ENCODE results near the gene STX10. TPM values are rescaled to one million over a fixed set of nuclear protein-coding genes. Genes with fewer than 3 reads are reported as not detected.
A peak's percentile ranks its signal among the peaks of the same experiment; 100 is the strongest.

The STX10 gene
- total RNA-seq, 1 donor from 2014 or later, result 84.6 TPM

DNA sequence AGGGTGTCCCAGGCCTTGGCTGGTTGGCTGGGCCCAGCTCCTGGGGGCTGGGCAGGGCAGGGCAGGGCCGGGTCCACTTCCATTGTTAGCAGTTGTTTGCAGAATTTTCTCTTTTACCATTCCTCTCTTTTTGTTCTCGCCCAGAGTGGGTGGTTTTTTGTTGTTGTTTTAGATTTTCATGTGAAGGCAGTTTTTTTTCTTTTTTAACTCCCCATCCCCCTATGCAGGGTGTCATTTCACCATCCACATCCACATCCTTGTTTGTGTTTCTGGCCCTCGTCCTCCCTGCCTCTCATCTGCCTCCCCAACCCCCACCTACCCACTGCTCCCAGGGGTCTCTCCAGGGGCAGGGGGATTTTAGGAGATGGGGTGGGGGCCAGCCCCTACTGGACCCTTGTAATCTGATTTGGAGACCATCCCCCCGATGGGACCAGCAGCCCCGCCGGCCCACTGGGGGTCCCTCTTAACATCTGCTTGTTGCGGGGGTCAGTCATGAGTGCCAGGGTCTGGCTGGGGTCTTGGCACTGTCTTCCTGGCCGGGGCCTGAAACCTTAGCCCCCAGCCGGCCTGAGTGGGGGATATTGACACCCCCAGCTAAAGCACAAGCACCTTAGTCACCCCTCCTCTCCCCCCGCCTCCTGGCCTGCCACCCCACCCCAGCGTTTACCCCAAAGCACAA lies 10.4 kb downstream of the STX10 start:
- no peak for DNase-seq

DNA sequence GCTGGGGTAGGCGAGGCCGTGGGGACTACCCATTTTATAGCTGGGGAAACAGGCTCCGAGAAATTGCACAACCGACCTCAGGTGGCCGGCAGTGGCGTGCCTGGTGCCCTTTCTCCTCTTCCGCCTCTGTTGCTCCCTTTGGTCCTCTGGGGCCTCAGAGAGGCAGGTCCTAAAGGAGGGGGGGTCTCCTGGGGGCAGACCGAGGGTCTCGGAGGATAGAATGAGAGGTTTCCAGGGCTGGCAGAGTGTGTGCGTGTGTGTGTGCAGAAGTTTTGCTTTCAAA lies 11.3 kb downstream of the STX10 start:
- DNase-seq, result no peak

DNA sequence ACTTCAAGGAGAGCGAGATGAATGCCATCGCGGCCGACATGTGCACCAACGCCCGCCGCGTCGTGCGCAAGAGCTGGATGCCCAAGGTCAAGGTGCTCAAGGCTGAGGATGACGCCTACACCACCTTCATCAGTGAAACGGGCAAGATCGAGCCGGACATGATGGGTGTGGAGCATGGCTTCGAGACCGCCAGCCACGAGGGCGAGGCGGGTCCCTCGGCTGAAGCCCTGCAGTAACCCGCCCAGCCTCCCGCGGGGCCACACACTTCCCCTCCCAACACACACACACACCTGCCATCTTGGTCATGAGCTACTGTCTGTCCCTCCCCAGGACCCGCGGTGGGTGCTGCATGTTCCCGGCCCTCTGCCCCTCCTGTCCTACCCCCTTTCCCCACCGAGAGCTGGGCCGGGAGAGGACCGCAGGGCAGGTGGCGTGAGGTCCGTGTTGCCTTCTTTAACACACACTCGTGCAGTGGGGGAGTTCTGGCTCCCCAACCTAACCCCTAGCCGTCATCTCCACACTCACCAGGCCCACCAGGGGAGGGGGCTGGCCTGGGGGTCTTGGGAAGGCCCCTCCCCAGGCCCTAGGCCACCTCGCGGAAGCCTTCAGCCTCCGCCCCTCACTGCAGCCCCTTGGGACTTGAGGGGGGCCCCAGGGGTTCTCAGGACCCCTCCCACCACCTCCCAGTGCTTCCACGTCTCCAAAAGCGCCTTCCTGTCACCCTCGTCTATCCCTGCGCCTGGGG lies 11.8 kb downstream of the STX10 start:
- no peak for DNase-seq

DNA sequence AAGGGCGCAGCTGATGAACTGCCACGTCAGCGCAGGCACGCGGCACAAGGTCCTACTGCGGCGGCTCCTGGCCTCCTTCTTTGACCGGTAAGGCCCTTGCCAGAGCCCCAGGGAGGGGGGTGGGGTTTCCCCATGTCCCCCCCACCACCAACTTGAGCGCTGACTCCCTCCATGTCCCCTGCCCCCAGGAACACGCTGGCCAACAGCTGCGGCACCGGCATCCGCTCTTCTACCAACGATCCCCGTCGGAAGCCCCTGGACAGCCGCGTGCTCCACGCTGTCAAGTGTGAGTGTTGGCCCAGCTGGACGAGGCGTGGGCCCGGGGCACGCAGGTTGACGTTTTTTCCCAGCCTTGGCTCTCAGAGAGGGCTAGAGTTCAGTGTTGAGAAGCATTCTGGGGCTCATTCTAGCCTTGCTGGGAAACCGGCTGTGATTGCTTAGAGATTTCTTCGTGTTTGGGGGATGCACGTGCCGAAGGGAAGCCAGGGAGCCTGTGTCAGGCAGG lies 12.8 kb downstream of the STX10 start:
- no peak for DNase-seq

DNA sequence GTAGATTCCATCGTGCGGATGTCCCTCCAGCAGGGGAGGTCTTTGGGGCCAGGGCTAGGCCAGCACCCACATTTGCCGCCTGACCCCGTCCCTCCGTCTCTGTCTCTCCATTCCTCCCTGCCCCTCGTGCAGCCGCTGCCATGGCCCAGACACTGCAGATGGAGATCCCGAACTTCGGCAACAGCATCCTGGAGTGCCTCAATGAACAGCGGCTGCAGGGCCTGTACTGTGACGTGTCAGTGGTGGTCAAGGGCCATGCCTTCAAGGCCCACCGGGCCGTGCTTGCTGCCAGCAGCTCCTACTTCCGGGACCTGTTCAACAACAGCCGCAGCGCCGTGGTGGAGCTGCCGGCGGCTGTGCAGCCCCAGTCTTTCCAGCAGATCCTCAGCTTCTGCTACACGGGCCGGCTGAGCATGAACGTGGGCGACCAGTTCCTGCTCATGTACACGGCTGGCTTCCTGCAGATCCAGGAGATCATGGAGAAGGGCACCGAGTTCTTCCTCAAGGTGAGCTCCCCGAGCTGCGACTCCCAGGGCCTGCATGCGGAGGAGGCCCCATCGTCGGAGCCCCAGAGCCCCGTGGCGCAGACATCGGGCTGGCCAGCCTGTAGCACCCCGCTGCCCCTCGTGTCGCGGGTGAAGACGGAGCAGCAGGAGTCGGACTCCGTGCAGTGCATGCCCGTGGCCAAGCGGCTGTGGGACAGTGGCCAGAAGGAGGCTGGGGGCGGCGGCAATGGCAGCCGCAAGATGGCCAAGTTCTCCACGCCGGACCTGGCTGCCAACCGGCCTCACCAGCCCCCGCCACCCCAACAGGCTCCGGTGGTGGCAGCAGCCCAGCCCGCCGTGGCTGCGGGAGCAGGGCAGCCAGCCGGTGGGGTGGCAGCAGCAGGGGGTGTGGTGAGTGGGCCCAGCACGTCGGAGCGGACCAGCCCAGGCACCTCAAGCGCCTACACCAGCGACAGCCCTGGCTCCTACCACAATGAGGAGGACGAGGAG lies 14.8 kb downstream of the STX10 start:
- no peak for DNase-seq

DNA sequence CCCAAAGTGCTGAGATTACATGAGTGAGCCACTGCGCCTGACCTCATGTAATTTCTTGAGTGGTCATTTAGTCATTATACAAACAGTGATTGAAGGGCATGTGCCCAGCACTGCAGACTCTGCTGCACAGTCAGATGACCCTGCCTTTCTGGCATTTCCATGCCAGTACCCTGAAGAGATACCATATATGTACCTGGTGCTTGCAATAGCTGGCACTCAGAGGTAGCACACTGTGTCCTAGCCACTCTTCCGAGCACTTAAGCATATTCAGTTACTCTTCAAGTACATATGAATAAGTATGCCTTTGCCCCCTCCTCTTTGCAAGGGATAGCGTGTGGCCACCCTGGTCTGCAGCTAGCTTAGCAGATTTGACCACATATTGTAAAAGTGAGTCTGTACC lies 15.5 kb downstream of the STX10 start:
- no peak for DNase-seq

DNA sequence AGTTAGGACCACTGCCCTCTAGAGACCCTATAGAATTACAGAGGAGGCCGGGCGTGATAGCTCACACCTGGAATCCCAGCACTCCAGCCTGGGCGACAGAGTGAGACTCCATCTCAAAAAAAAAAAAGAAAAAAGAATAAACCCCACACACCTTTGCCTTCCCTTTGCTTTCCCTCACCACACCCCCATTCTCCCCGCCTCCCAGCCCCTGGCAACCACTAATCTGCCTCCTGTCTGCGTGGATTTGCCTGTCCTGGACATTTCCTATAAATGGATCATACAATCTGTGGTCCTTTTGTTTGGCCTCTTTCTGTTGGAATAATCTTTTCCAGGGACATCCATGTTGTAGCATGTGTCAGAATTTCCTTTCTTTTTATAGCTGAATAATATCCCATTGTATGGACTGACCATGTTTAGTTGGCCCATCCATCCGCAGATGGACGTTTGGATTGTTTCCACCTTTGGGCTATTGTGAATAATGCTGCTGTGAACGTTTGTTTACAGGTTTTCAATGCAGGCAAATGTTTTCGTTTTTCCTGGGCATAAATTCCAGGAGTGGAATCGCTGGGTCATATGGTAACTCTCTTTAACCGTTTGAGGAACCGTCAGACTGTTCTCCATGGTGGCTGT lies 16.8 kb downstream of the STX10 start:
- peak; percentile 80 for DNase-seq

DNA sequence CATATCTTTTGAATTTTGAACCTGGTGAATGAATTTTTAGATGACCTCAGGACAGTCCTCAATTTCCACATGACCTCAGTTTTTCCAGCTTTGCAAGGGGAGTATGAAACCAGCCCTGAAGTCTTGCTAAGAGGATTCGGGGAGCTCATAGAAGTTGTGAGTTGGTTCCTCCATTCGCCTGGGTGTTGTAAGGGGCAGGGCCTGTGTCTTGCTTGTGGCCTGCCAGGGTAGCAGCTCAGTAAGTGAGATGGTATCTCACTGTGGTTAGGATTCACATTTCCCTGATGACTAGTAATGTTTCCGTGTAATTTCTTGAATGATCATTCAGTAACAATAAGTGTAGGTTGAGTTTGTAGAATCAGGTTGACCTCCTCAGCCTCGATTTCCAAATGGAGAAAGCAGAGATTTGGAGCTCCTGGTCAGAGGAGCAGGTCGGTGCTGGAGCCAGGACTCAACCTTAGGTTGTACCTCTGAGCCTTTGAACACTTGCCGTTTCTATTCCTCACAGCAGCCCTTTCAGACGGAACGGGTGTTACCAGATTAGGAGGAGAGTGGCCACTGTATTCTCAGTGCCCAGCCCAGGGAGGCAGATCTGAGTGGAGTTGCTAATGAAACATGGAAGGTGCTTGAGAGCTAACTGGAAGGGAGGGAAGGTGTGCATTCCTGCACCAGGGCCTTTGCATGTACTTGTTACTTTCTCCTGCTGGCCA lies 17.5 kb downstream of the STX10 start:
- peak; percentile 19 for DNase-seq

DNA sequence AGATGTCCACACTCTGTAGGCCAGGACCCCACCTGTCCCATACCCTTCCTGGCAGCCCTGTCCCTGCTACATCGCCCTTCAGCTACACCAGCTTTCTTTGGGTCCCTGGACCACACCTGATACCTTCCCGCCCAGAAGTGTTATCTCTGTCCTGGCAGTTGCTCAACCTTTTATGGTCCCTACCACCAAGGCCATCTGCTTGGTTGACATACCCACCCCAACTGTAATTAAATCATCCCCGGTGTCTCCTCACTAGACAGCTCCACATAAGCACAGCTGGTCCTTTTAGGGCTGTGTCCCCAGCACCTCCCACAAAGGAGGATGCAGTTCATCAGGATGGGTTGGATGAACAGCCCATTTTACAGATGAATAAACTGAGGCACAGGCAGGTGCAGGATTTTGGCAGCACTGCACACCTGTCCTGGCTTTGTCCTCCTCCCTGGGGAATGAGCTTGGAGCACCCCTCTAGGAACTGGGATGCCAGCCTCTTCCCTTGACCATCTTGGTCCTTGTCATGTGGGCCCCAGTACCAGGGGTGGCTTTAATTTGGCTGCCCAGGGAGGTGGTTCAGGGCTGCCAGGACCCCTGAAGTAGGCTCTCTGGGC lies 19.2 kb downstream of the STX10 start:
- no peak for DNase-seq

DNA sequence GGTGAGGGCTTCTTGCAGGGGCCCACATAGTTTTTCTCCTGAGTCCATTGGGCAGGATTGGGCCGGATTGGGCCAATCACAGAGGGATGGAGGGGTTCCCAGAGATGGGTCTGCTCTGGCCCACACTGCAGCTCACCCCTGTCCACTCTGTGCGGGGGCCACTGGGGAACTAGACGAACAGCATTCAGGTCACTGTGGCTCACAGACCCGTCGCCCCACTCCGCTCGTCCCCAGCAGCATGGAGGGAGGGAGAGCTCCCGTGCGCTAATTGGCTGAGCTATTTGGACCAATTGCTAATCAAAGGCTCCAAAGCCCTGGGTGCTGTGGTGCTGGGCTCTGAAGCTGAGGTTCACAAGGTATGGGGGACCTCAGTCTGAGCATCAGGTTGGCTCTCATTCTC lies 20.8 kb downstream of the STX10 start:
- no peak for DNase-seq

DNA sequence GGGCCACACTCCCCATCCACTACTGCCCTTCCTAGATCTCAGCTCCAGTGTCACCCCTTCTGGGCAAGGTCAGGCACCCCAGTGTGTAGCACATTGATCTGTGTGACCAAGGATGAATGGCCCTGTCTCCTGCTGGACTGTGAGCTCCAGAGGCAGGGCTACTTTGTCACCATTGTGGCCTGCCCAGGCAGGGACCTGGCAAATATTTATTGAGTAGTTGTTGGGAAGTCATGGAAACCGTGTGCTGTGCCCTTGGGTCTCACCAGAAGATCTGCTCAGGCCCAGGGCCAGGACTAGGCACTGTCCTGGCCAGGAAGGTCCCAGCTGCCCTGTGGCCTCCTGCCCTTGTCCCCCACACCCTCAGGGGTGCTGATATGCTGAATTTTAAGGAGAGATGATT lies 21.6 kb downstream of the STX10 start:
- no peak for DNase-seq

DNA sequence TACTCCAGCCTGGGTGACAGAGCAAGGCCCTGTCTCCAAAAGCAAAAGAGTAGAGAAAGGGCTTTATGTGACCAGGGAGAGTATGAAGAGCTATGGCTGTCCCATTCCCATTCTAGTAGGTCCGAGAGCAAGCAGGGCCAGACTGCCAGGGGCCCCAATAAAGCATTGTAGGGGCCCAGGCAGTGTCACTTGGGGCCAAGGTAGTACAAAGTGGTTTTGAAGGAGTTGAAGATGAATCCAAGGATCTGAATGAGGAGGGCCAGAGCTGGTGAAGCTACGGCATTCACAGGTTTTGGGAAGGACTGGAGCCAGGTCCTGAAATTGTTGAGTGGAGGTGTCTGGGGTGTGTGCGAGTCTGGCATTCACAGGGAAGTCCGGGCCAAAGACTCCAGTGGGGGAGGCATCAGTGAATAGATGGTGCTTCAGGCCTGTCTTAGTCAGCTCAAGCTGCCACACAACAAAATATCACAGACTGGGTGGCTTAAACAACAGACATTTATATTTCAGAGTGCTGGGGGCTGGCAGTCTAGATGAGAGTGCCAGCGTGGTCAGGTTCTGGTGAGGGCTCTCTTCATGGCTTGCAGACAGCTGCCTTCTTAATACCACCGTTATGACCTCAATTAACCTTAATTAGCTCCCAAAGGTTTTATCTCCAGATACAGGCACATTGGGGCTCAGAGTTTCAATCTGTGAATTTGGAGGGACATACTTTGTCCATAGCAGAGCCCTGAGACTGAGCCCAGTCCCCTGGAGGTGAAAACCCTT lies 22.2 kb downstream of the STX10 start:
- DNase-seq, result no peak

DNA sequence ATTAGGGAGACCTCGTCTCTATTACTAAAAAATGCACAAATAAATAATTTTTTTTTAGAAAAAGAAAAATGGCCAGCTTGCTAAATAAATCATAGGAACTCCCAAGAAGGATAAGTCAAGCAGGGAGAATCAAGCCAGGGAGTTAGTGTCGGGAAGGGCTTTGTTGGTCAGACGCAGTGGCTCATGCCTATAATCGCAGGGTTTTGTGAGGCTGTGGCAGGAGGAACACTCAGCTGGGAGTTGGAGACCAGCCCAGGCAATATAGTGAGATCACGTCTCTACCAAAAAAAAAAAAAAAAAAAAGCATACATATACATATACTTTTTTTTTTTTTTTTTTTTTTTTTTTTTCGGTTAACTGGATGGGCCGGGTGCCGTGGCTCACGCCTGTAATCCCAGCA lies 23.1 kb downstream of the STX10 start:
- DNase-seq, result no peak

DNA sequence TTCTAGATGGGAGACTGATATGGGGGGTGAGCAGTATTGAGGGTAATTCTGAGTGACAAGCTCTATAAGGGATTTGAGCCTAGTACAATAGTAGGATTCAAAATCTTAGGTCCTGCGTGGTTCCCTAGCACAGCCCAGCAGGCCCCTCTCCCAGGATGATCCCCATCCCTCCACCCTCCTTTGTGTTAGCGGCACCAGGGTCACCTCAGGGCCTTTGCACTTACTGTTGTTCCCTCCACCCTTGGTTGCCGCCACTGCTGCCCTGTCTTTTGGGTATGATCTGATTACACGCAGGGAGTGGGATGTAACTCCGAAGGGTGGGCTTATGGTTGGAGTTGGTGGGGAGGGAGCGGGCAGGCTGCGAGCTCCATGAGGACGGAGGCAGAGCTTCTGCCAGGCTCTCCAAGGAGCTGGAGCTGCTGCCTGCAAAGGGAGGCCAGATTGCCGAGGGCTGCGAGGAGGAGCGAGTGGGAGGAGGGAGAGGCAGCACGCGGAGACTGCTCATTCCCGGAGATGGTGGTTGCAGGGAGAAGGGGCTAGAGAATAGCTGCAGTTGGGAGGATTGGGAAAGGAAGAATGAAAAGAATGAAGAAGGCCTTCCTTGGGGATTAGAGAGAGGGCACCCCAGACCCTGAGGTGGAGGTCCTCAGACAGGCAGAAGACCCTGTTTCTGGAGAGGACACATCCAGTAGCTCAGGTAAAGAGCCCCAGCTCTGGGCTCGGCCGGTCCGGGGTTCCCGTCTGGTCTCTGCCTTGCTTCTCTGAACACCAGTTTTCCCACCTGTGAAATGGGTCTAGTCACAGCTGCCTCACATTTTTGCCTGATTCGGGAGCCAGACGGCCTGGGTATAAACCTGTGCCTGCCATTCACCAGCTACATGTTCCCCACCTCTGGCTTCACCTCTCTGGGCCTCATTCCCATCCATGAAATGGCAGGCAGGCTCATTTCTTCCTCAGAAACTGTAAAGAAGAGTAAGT lies 26.9 kb downstream of the STX10 start:
- no peak for DNase-seq

DNA sequence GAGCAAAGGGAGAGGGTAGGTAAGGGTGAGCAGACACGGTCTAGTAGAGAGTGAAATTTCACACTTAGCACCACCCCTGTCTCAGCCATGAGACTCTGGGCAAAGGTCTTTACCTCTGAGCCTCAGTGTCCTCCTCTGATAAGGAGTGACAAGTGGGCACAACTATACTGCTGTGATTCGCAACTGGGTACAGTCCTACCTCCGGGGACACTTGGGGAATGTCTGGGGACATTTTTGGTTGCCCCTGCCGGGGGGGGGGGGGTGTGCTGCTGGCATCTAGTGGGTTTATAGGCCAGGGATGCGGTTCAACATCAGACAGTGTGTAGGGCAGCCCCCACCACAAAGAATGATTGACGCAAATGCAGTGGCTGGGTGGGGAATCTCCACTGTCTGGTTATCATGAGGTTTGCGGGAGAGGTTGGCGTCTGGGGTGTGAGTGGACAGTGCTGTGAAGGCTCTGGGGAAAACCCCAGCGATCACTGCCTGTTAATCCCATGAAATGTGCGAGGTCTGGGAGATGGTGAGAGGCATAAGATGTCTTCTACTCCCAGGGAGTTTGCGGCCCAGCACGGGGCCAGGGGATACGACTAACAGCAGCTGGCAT lies 27.8 kb downstream of the STX10 start:
- no peak for DNase-seq

DNA sequence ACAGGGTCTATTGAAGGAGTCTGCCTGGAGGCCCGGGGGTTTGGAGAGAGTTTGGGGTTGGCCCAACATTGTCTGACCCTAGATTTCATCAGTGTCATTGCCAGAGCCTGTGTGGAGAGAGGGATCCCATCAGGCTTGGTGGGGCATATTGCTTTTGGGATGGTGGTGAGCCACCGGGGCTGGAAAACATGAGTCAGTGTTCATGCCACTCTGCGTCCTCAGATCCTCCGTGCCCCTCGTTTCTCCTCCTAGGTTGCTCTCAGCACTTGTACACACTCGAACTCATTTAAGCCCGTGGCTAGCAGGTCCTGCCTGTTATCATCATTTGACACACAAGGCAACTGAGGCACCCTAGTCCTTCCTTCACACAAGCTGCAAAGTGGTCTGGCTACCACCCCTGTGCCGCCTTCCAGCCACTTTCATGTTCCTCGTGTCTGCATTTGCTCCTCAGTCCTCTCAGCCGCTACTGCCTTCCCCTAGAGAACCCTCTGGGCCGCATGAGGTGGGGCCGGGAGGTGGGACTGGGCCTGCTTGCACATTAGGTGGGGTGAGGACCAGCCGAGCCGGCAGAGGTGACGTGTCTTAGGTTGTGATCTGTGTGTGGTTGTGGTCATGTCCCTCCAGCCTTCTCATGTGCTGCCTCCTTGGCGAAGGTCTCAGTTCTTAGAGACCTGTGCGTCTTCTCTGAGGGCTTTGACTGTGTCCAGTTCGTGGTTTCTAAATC lies 28.5 kb downstream of the STX10 start:
- DNase-seq, result no peak

DNA sequence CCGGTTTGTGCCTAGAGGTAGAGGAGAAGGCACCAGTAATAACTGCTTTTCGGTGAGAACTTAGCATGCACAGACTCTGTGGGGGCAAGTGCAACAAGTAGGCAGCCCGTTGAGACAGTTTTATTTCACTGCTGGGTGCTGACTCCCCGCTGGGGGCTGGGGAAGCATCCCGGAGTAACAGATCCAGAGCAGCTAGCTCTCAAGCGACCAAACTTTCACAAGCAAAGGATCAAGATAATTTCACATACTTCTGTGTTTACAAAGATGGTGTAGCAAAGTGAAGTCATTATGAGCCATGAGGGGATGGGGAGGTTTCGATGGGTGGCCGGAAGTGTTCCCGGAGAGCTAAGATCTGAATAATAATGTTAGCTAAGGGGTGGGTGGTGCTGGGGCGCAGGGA lies 29.4 kb downstream of the STX10 start:
- DNase-seq, result no peak

DNA sequence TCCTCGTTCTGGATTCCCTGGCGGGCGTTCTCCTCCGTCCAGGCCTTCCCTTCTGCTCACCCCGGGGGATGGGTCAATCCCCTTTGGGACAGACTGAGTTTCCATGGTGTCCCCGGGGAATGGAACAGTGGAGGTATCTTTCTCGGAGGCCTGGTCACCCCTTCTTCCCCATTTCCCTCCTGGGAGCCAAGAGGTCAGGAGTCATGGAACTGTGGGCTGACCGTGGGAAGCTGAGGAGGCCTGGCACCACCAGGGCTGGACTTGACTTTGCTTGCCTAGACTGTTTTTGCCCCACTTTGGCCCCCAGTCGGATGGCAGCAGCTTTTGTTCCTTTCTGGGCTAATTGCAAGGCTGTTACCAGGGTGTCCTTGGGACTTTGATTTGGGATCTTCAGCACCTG lies 30.1 kb downstream of the STX10 start:
- no peak for DNase-seq

DNA sequence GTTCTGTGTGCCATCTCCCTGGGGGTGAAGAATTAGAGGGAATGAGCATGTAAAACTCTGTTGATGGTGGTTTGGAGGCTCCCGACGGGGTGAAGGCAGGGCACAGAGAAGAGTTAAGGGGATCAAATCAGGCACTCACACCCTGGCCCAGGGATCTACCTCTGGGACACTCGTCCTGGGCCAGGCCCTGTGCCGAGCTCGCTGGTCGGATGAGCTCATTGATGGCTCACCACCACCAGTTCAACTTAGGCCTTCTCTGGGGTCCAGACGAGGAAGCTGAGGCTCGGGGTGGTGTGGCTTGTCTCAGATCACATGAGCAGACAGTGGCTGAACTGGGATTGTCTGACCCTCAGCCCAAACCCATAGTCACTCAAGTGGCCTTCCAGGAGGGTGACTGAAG lies 30.5 kb downstream of the STX10 start:
- DNase-seq, result no peak
